GM19328 (cell line): ENCODE measurements around the gene RACGAP1.

Source experiments
- ATAC-seq: cut with Tn5 transposase; IDR thresholded peaks from one replicate; pipeline ENCODE4 v1.9.1; 2021; ENCODE audit warnings: mild to moderate bottlenecking, moderate library complexity; ENCODE audit not compliant: unreplicated experiment

RACGAP1 gene

GRCh38 chr12:49945394-49946080 lies 79.8 kb downstream of the RACGAP1 start:
- no peak for ATAC-seq

- ATAC-seq, result no peak
Measured at GRCh38 chr12:49944718-49945117, 80.6 kb downstream of the RACGAP1 start.

GRCh38 chr12:49944046-49944445 lies 81.2 kb downstream of the RACGAP1 start:
- ATAC-seq, result no peak

- no peak for ATAC-seq
Measured at GRCh38 chr12:49943625-49943960, 81.7 kb downstream of the RACGAP1 start.

GRCh38 chr12:49942921-49943624 lies 82.2 kb downstream of the RACGAP1 start:
- no peak for ATAC-seq

- no peak for ATAC-seq
Measured at GRCh38 chr12:49942512-49942893, 82.8 kb downstream of the RACGAP1 start.

- no peak for ATAC-seq
Measured at GRCh38 chr12:49941556-49942511, 83.5 kb downstream of the RACGAP1 start.

- ATAC-seq, result no peak
Measured at GRCh38 chr12:49939707-49940106, 85.6 kb downstream of the RACGAP1 start.

- ATAC-seq, result no peak
Measured at GRCh38 chr12:49939307-49939706, 86.0 kb downstream of the RACGAP1 start.
